DMS53 (cell line): ENCODE results near the gene ZNF407.

Source experiments
- DNase-seq: peaks from one replicate; lab custom pipeline; 2025; lab: John Stamatoyannopoulos, UW

ZNF407 gene

GRCh38 chr18:74626049-74626874, 28.6 kb downstream of the ZNF407 start:
- no peak for DNase-seq

DNA sequence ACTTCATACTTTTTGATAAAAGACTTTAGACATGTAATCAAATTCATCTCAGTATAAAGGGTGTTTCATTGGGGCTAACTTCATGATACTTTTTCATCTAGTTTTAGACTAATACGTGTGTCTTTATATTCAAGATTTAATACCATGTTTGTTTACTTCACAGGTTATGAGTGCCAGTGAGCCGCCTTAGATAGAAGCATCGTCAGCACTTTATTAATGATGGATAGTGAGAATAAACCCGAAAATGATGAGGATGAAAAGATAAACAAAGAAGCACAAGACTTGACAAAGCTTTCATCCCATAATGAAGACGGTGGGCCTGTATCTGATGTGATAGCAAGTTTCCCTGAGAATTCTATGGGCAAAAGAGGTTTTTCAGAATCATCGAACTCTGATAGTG, 33.1 kb downstream of the ZNF407 start:
- DNase-seq: no peak

GRCh38 chr18:74631212-74631611, 33.5 kb downstream of the ZNF407 start:
- DNase-seq: no peak

GRCh38 chr18:74631623-74632350, 34.1 kb downstream of the ZNF407 start:
- DNase-seq: no peak

- no peak for DNase-seq
These were observed 34.6 kb downstream of the ZNF407 start for GRCh38 chr18:74632351-74632679.

DNA sequence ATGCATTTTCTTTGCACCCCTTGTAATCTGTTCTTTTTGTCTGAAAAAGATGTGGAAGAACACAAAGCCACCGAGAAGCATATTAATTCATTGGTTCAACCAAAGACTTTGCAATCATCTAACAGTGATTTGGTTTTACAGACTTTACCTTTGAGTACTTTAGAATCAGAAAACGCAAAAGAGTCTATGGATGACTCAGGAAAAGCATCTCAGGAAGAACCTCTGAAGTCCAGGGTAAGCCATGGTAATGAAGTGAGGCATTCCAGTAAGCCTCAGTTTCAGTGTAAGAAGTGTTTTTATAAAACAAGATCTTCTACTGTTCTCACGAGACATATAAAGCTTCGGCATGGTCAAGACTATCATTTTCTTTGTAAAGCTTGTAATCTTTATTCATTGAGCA, 35.2 kb downstream of the ZNF407 start:
- DNase-seq: no peak

DNA sequence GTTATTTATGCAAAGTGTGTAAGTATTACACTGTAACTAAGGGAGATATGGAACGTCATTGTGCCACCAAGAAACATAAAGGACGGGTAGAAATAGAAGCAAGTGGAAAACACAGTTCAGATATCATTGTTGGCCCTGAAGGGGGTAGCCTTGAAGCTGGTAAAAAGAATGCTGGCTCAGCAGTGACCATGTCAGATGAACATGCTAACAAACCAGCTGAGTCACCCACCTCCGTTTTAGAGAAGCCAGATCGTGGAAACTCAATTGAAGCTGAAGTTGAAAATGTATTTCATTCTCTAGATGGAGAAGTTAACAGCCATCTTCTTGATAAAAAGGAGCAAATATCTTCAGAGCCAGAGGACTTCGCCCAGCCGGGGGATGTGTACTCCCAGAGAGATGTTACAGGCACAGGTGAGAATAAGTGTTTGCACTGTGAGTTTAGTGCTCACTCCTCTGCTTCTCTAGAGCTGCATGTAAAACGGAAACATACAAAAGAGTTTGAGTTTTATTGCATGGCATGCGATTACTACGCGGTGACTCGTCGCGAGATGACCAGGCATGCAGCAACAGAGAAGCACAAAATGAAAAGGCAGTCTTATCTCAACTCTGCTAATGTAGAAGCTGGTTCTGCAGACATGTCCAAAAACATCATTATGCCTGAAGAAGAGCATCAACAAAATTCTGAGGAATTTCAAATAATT, 36.1 kb downstream of the ZNF407 start:
- peak; percentile 35 for DNase-seq

- DNase-seq: peak; percentile 56
These were observed 37.7 kb downstream of the ZNF407 start for GRCh38 chr18:74635224-74635975.

GRCh38 chr18:74637070-74637469, 39.4 kb downstream of the ZNF407 start:
- DNase-seq: no peak

GRCh38 chr18:74638210-74638609, 40.5 kb downstream of the ZNF407 start:
- no peak for DNase-seq

DNA sequence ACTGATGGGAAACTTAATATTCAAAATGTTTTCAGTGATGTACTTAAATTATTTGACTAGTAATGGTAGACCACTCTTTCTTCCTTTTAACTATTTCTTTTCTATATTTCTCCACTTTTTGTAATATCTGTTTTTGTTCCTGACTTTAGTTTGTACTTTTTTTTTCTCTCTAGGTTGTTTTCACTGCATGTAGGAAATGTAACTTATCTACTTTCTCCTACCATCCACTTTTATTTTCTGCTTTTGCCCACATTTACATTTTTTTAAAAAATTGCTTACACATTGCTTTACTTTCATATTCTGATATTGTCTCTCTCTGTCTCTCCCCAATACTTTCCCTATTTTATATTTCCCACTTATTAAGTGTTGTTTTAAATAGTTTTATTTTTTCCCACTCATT, 47.0 kb downstream of the ZNF407 start:
- no peak for DNase-seq

DNA sequence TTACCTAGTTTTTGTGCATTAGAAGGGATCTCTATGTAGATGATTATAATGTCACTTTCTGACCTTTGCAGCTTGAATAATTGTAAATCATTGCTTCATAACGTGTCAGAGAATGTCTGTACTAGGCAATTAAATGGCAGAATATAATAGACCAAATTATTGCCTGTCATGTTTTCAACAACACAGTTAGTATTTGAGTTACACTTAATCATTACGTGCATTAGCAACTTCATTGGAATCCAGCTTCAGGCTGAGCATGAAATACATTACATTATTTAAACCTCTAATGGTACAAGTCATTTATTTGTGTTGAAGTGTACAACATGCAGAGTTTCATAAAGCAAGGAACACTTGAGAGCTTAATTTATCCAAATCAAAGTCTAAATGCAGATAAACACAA, 48.0 kb downstream of the ZNF407 start:
- DNase-seq: no peak

- no peak for DNase-seq
These were observed 53.9 kb downstream of the ZNF407 start for GRCh38 chr18:74651327-74652128.

GRCh38 chr18:74652392-74652988, 54.8 kb downstream of the ZNF407 start:
- DNase-seq: peak; percentile 79

DNA sequence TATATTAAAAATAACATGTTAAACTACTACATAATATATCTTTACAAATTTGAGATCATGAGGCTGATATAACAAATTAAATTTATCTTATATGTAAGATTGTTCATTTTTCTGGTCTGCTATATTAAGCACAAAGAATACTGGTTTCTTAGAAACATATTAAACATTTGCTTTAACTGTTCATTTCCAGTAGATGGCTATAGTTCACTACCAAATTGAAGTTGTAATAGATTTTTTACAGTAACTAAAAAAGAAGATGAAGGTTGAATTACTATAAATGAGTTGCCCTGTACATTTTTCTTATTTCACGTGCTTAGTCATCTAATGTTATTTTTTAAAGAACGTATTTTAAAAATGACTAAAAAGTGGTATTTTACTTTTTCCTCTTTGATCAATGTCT, 57.0 kb downstream of the ZNF407 start:
- peak; percentile 56 for DNase-seq

GRCh38 chr18:74661008-74661407, 63.3 kb downstream of the ZNF407 start:
- no peak for DNase-seq

- DNase-seq: no peak
These were observed 64.0 kb downstream of the ZNF407 start for GRCh38 chr18:74661691-74662090.

DNA sequence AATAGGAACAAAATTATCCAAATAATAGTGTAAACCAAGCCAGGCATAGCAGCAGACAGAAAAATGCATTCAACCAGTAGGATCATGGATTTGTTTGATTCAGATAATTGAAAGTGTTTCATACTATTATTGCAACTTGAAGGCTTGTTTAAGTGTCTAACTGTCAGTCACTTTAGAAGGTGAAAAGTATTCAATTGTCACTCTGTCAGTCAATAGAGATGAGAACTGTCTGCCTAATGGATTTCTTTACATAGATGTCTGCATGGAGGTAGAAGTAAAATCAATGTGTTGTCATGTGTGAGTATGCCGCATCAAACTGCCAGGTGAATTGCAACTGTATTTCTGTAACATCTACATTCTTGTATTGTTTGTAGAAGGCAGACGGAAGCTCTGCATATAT, 65.0 kb downstream of the ZNF407 start:
- DNase-seq: no peak

DNA sequence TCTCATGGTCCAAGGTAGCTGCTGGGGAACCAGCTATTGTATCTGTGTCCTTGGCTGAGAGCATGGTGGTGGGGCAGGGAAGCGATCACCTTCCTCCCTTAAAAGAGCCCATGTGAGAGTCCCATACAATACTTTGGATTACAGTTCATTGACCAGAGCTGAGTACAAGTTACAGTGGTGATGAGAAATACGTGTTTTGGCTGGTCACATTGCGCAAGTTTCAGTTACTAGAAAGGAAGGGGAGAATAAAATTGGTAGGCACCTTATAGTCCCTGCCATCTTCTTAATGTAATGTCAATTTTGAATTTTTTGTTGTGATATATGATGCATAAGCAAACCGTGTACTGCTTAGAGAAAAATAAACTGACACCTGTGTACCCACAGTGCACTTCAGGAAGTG, 67.7 kb downstream of the ZNF407 start:
- DNase-seq: no peak

- DNase-seq: no peak
These were observed 68.2 kb downstream of the ZNF407 start for GRCh38 chr18:74665905-74666304.
